Right lung (tissue), 5 donors: Measurements from ENCODE around the gene VEGFB. TPM values are rescaled to one million over a fixed set of nuclear protein-coding genes. Genes with fewer than 3 reads are reported as not detected.

Experiments used
- DNase-seq, 2 donors: peaks; one replicate each; pipeline ENCODE4 v3.0.0-alpha.2; 2013
- polyA plus RNA-seq, 5 donors: library from polyadenylated mRNA; unstranded; fragments of 120-200 nt; gene quantifications; one replicate each; pipeline versions ENCODE4 v1.2.1 to v1.2.3, GENCODE V29; 2013; ENCODE audit warnings: inconsistent platforms in 1 of 5, low replicate concordance in 1 of 5; ENCODE audit not compliant: insufficient read length in 5 of 5, insufficient read depth in 1 of 5

The VEGFB gene
- polyA plus RNA-seq, 5 donors, result 64.5 to 112 (median 76.6) TPM

DNA sequence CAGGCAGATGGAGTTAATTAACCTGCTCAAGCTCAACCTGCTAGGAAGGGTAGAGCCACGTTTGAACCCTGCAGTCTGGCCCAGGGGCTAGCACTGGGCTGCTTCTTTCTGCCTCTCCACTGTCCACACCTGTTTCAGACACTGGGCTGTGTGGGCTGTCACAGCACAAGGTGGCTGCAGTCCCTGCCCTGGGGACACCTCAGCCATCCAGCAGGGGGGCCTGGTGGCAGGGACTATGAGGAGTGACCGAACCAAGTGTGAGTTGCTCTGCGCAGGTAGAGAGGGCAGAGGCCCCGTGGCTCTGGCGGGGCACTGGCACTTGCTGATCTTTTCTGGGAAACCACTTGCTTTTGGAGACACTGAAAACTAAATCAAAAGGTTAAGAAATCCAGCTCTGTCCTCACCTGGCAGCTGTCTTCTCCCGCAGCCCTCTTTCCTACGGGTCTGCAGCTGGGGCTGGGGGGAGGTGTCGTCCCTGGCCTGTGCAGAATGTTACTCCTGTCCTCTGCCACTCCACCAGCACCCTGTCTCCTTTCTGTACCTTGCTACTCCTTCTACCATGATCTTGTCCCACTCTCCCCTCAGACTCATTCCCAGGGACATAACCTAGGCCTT, 44.3 kb downstream of the VEGFB start:
- no peak for DNase-seq

DNA sequence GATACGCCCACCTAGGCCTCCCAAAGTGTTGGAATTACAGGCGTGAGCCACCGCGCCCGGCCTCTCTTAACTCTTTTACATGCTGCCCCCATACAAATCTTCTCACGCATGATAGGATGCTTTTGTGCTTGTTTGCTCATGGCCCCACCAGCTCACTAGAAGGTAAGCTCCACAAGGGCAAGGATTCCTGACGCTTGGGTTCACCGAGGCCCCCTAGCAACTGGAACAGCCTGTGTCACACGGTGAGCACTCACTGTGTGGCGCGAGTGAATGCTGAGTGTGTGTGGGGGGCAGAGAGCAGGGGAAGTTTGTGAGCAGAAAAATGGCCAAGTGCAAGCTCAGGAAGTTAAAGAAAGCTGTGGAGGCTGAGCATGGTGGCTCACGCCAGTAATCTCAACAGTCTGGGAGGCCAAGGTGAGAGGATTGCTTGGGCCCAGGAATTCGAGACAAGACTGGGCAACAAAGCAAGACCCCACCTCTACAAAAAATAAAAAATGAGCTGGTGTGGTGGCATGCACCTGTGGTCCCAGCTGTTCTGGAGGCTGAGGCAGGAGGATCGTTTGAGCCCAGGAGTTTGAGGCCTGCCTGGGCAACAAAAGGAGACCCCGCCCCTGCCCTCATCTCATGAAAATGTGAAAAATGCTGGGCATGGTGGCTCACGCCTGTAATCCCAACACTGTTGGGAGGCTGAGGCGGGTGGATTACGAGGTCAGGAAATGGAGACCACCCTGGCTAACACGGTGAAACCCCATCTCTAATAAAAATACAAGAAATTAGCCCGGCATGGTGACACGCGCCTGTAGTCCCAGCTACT, 47.8 kb downstream of the VEGFB start:
- no peak for DNase-seq

DNA sequence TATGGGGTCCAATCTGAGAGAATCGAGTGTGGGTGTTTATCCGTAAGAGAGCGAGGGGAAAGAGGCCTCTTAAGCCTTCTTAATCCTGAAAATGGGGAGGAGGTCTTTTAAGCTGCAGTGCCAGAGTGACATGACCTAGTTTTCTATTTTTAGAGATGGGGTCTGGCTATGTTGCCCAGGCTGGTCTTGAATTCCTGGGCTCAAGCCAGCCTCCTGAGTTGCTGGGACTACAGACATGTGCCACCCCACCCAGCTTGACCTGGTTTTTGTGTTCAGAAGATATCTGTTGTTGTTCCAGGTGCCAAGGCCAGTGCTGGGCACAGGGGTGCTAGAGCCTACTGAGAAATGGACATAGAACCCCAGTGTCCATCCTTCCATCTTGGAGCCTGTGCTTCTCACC, 48.7 kb downstream of the VEGFB start:
- no peak for DNase-seq

DNA sequence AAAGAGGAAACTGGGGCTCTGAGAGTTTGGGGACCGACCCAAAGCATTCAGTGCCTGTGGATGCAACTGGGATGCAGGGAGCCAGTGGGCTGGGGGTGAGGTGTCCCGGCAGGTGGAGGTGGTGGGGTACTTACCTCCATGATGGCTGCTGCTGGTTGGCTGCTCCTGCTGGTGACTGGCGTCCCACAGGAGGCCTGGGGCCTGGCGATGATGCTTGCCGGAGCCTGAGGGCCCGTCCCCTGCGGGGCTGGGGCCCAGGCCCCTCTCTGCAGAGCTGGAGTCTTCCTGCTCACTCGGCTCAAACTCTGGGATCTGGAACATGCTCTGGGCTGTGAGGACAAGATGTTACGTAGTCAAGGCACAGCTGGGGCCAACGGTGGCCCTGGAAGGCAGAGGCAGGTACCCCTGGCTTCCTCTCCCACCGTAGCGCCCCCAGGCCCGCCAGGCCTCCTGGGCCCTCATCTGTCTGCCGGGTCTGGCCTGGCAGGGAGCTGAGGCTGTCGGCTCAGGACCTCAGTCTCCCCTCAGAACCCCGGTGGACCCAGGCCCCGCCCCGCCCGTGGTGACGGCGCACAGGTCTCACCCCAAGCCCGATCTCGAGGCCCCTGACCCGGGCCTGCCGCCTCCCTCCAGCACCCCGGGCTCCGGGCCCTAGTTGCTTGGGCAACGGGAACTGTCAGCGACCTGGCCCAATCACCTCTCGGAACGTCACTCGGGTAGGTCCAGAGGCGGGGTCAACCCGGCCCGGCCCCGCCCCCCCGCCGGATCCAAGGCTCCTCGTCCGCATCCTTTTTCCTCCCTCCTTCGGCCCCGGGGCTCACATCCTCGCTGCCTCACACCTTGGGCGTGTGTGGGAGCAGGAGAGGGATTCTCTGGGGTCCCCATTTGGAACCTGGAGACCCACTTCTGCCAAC, 49.9 kb downstream of the VEGFB start, which contains the start of gene BAD:
TSS of gene BAD (minus strand) at position 618 of the 914 bp plus-strand sequence. CDS start at position 321, 297 bp downstream.
- DNase-seq, result peak; percentile 91 to 92

DNA sequence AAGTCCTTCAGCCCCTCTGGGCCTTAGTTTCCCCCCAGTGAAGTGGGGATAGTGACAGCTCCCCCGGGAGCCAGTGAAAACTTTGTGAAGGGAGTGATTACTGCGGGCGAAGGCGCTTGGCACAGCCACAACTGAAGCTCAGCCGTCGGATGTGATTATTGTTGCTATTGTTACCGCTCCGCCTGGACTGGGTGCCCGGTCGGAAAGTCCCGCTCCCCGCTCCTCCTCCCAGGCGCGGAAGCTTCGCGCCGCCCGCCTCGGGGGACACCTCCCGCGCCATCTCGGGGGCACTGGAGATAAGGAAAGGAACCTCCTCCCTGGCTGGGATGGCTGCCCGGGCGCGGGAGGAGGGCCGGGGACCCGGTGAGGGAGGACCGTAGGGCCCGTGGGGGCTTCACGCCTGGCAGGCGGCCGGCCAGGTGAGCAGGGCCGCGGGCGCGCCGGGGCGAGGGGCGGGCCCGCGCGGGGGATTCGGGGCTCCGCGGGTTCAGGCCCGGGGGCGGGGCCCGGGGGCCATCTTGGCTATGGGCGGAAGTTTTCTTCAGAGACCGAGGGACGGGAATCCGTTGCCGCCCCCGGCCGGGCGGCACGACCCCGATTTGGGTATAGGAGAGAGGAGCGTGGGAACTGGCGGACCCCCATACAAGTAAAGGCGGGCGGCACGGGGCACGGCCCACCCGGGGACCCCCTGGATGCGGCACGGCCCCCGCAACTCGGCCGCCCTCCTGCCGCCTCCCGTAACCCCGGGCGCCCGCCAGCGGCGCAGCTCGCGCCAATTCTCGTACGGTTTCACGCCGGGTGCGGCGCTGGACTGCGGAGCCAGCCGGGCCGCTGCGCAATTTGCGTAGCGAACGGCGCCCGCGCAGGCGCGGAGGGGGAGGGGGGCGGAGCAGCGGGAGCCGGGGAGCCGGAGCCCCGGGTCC, 50.8 kb downstream of the VEGFB start, which contains the start of gene GPR137:
TSS of gene GPR137 (plus strand) at position 887 of the 923 bp plus-strand sequence. CDS start 677 bp downstream, outside the sequence.
- DNase-seq, result peak; percentile 90 to 91

DNA sequence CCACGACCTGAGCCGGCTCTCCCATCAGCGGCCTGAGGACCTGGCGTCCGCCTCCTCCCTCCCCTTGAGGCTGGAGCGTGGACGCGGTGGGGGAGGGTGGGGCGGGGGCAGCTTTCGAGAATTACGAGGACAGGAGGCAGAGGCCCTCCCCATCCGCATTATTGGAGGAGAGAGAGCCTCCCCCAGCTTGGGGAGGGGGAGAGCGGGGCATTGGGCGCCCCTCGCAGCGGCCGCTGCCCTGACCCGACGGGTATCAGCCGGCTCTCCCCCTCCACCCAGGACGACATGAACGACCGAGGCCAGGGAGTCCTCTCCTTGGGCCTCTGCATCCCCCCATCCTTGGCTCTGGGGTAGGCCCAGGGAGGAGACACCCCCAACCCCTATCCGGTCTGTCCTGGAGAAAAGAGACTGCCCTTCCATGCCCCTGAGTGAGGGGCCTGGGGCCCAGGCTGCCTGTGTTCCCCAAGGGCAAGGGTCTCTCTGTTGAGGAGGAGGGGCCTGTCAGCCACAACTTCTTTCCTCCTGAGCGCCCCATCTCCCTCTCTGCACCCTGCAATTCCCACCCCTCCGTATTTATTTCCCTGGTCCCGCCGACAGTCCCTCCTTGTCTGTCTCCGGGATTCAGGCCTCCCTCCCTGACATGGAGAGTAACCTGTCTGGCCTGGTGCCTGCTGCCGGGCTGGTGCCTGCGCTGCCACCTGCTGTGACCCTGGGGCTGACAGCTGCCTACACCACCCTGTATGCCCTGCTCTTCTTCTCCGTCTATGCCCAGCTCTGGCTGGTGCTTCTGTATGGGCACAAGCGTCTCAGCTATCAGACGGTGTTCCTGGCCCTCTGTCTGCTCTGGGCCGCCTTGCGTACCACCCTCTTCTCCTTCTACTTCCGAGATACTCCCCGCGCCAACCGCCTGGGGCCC, 51.8 kb downstream of the VEGFB start:
- DNase-seq, result no peak

DNA sequence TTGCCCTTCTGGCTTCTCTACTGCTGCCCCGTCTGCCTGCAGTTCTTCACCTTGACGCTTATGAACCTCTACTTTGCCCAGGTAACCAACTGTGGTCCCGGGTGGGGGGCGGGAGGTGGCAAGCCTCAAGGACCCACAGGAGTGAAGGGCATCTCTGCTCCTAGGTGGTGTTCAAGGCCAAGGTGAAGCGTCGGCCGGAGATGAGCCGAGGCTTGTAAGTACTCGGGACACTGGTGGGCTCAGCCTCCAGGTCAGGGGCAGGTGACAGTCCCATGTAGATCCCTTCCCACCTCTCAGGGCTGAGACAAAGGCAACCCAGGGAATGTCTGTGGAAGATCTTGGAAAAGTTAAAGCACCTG, 52.4 kb downstream of the VEGFB start:
- no peak for DNase-seq

DNA sequence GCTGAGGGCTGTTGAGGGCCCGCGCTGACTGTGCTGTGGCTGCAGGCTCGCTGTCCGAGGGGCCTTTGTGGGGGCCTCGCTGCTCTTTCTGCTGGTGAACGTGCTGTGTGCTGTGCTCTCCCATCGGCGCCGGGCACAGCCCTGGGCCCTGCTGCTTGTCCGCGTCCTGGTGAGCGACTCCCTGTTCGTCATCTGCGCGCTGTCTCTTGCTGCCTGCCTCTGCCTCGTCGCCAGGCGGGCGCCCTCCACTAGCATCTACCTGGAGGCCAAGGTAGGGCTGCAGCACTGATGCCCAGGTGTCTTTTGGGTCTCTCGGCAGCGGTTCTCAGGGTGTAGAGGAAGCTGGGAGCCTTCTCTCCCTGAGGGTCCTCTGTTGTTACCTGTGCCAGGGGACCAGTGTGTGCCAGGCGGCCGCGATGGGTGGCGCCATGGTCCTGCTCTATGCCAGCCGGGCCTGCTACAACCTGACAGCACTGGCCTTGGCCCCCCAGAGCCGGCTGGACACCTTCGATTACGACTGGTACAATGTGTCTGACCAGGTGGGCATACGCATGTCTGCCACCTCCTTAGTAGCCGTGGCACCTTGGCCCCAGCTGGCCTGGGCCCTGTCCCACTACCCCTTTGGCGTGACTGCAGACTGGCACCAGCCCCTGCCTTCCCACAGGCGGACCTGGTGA, 53.4 kb downstream of the VEGFB start:
- no peak for DNase-seq

DNA sequence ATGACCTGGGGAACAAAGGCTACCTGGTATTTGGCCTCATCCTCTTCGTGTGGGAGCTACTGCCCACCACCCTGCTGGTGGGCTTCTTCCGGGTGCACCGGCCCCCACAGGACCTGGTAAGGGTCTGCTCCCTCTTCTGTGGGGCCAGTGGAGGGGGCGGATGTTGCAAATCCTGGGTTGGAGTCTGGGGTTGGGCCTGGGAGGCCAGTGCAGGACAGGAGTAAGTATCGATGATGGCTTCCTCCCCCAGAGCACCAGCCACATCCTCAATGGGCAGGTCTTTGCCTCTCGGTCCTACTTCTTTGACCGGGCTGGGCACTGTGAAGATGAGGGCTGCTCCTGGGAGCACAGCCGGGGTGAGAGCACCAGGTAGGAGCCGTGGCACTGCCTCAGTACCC, 54.0 kb downstream of the VEGFB start:
- no peak for DNase-seq

Other genes starting within 250 kb of the VEGFB start
- gene OTUB1, start 248.1 kb upstream of the VEGFB start, polyA plus RNA-seq, result 100 to 1,000 TPM in 1 of 5 donors, 10 to 100 TPM in 4; 72.3 to 105 (median 81.2) TPM
- gene FLRT1, start 198.7 kb upstream of the VEGFB start, polyA plus RNA-seq, result 1 to 10 TPM; 2.3 to 4.4 (median 3.5) TPM
- 10 to 100 TPM; 16.4 to 26.7 (median 24.3) TPM for gene MACROD1, start 68.5 kb upstream of the VEGFB start, polyA plus RNA-seq
- 100 to 1,000 TPM; 168 to 203 (median 187) TPM for gene STIP1, start 48.4 kb upstream of the VEGFB start, polyA plus RNA-seq
- gene FERMT3, start 27.9 kb upstream of the VEGFB start, polyA plus RNA-seq, result 10 to 100 TPM in 2 of 5 donors, 1 to 10 TPM in 3; 6.4 to 13.2 (median 9.6) TPM
- 10 to 100 TPM; 23.7 to 39.2 (median 32.1) TPM for gene TRPT1, start 8.4 kb upstream of the VEGFB start, polyA plus RNA-seq
- 10 to 100 TPM; 16.5 to 29.4 (median 17.8) TPM for gene NUDT22, start 8.3 kb upstream of the VEGFB start, polyA plus RNA-seq
- gene DNAJC4, start 4.0 kb upstream of the VEGFB start, polyA plus RNA-seq, result 10 to 100 TPM; 57.9 to 88.9 (median 71.2) TPM
- gene FKBP2, start 6.5 kb downstream of the VEGFB start, polyA plus RNA-seq, result 10 to 100 TPM; 53.0 to 90.8 (median 67.2) TPM
- gene PPP1R14B, start 12.4 kb downstream of the VEGFB start, polyA plus RNA-seq, result 100 to 1,000 TPM in 1 of 5 donors, 10 to 100 TPM in 4; 63.2 to 139 (median 70.0) TPM
- 10 to 100 TPM; 15.7 to 25.9 (median 18.7) TPM for gene PLCB3, start 16.9 kb downstream of the VEGFB start, polyA plus RNA-seq
- gene BAD, start 50.1 kb downstream of the VEGFB start, polyA plus RNA-seq, result 10 to 100 TPM; 38.7 to 87.5 (median 51.3) TPM
- gene GPR137, start 51.3 kb downstream of the VEGFB start, polyA plus RNA-seq, result 10 to 100 TPM; 19.2 to 43.8 (median 30.9) TPM
- gene KCNK4, start 56.7 kb downstream of the VEGFB start, polyA plus RNA-seq, result under 1 TPM in 2 of 5 donors, not detected in 3; 0.09 to 0.10 TPM
- gene CATSPERZ, start 65.8 kb downstream of the VEGFB start, polyA plus RNA-seq, result under 1 TPM in 3 of 5 donors, not detected in 2; 0.15 to 0.33 (median 0.28) TPM
- gene ESRRA, start 70.9 kb downstream of the VEGFB start, polyA plus RNA-seq, result 10 to 100 TPM in 3 of 5 donors, 1 to 10 TPM in 2; 6.9 to 21.0 (median 12.4) TPM
- gene TRMT112, start 83.0 kb downstream of the VEGFB start, polyA plus RNA-seq, result 100 to 1,000 TPM; 201 to 308 (median 233) TPM
- 100 to 1,000 TPM; 141 to 272 (median 177) TPM for gene PRDX5, start 83.5 kb downstream of the VEGFB start, polyA plus RNA-seq
- 1 to 10 TPM; 3.9 to 7.4 (median 5.2) TPM for gene CCDC88B, start 105.6 kb downstream of the VEGFB start, polyA plus RNA-seq
- gene RPS6KA4, start 124.6 kb downstream of the VEGFB start, polyA plus RNA-seq, result 10 to 100 TPM; 10.0 to 22.1 (median 13.0) TPM